AG08395 (cell line): ENCODE results near the gene CSF2RB.
"Not testable (repeated sequence)": the region's sequence is repeated elsewhere in the genome, so short reads cannot be mapped to it uniquely, and the experiment has no call there.

Source experiments
- DNase-seq: peaks from one replicate; pipeline ENCODE4 v3.0.0; 2012; ENCODE audit warnings: mixed read lengths, low spot score

CSF2RB gene

DNA sequence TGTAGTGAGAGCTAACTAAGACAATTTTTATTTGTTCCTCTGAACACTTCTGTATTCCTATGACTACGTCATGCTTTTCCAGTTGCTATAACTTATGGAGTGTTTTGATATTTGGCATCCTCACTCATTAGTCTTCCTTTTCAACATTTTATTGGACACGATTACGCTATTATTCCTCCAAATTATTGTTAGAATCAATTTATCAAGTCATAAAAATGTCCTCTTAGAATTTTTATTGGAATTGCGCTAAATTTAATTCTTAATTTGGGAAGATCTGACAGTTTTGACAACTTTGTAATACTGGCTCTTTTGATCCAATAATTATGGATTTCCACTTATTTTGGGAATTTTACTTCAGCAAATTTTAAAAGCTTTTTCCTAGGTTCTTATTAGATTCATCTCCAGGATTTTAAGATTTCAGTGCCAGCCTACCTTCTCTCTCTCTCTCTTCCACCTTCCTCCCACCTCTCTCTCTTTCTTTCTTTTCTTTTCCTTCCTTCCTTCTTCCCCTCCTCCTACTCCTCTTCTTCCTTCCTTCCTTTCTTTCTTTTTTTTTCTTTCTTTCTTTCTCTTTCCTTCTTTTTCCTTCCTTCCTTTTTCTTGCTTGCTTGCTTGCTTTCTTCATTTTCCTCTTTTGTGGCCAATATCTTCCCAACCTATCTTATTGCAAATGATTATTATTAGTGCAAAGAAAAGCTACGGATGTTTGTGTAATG, 55.0 kb downstream of the CSF2RB start:
- DNase-seq, result no peak

DNA sequence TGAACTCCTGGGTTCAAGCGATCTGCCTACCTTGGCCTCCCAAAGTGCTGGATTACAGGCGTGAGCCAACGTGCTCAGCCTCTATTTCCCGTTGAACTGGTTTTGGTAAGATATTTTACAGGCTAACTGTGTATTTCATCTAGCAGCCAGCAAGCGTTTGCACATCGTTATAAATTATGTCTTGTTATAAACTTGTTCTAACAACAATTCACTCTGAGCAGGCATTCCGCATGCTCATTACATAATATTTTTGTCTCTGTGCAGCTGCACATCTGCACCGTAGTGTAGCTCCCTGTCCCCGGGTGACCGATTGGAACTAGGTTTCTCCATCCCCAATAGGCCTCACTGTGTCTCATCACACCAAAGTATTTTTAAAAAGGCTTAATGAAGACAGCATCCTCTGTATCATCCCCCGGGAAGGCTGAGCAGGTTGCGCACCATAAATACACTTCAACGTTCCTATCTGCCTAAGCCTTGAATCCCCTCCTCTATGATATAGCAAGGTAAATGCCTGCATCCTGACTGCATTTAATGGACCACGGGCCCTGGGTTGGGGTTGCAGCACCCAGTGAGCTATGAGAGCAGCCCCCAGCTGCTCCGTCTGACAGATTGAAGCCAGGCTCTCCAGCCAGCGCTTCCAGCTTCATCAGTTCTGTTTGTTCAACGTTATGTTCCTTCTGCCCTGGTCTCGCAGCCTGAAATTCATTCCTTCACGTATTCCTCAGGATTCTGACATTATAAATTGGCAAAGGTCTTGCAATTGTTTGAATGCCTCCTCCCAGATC, 58.1 kb downstream of the CSF2RB start:
- no peak for DNase-seq

DNA sequence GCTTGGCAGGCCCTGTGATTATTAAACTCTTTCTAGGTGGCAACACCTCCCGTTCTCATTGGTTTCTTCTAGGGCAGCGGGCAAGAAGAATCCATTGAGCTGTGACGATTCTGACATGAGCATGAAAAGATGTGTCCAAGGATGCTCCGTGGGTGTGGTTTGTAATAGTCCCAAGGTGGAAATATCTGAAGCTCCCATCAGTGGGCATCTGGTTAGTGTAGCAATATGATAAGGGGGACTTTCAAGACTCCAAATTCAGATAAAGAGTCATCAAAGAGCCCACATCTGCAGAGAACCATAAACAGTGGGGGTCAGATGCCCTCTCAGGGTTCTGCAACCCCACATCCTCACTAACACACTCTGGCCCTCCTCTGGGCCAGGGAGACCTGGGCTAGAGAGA, 63.2 kb downstream of the CSF2RB start:
- DNase-seq, result no peak

DNA sequence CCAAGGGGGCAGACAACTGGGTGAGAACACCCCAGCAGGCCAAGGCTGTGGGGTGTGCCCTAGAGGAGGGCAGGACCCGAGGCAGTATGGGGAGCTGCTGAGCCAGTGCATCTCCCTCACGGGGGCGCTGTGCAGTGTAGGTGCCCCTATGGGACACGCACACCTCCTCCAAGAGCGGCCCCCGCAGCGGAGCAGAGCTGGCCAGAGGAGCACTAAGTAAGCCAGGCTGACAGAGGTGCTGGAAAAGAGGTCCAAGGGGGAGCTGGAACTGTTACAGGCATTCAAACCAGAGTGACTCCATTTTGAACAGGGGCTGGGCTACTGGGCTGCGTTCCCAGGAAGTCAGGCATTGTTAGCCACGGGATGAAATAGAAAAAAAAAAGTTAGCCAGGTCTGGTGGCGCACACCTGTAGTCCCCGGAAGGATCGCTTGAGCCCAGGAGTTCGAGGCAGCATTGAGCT, 64.0 kb downstream of the CSF2RB start:
- DNase-seq, result peak; percentile 9

DNA sequence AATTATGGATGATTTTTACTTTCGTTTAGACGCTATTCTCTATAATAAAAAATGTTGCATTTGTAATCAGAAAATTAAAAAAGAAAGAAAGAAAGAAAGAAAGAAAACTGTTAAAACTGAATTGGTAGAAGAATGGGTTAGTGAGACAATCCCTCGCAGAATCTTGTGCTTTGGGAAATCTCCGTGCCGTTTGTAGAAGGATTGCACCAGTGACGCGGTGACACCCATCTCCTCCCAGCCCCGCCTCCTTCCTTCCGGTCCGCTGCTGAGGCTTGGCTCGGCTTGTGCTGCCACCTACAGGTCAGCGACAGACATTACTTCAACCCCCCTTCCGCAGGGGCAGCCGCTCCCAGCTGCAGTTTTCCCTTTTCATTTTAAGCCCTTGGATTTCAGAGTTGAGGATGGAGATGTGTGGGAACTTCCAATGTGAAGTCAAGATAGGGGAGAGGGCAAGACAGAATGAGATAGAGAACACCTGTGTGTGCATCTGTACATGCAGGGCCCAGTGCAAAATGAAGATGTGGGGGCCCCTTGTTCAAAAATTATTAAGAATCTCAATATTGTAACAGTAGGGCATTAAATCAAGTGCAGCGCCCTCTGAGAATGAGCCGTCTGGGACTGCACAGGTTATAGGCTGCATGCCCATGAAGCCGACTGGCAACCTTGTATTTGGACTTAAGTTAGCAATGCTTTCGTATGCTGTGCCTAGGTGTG, 64.7 kb downstream of the CSF2RB start:
- peak; percentile 97 for DNase-seq

DNA sequence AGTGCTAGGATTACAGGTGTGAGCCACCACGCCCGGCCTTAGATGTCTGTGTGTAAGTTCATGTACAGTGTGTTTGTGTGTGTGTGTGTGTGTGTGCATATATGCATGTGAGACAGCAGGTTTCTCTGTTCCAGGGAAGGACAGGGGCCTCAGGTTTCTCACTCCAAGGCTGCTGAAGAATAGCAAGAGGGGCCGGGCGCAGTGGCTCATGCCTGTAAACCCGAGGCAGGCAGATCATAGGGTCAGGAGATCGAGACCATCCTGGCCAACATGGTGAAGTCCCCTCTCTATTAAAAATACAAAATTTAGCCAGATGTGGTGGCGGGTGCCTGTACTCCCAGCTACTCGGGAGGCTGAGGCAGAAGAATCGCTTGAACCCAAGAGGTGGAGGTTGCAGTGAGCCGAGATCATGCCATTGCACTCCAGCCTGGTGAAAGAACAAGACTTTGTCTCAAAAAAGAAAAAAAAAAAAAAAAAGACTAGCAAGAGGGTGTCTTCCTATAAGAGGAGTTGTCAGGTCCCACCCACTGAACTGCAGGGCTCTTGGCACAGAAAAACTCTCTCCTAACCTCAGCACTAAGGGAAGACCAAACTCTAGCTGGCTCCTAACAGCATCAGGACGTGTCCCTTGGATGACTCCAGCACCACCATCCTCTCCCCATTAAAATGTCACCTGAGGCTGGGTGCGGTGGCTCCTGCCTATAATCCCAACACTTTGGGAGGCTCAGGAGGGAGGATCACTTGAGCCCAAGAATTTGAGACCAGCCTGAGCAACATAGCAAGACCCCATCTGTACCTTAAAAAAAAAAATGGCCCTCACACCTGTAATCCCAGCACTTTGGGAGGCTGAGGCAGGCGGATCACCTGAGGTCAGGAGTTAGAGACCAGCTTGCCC, 65.8 kb downstream of the CSF2RB start:
- no peak for DNase-seq

DNA sequence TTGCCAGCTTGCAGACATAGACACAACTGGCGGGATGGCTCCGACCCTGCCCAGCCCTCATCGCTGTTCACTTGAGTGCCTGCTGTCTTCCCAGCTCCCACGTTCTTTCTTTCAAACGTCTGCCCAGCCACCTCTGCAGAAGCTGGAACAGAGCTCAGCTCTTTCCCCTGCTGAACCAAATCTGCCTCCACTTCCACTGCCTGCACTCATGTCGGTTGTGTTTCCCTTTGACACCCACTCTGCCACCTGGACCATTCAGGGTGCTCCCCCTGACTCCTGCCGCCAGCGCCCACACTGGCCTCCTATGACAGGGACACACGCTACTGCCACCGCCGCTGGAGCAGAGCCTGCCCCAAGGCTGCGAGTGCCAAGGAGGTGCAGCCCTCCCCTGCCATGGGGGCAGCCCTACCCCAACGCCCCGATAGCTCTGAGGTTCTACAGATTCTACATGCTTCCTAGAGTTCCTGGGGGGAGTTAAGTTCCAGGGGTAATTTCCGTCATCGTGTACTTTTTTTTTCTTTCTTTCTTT, 67.9 kb downstream of the CSF2RB start:
- no peak for DNase-seq

DNA sequence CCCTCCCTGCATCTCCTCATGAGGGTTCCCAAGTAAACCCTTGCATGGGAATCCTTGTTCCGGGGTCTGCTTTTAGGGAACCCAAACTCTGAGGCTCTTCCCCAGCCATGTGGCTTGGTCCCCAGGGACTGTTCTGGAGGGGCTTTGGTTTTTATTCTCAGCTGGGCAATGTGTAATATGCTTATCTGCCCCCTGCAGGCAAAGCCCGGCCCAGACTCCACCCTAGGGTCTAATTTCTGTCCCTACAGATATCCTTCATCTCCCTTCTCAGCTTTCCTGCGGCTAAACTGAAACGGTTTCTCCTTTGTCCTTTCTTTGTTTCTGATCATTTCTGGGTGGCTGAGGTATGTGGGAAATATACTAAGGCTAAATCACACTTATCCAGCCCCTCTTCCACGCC, 68.7 kb downstream of the CSF2RB start:
- no peak for DNase-seq

DNA sequence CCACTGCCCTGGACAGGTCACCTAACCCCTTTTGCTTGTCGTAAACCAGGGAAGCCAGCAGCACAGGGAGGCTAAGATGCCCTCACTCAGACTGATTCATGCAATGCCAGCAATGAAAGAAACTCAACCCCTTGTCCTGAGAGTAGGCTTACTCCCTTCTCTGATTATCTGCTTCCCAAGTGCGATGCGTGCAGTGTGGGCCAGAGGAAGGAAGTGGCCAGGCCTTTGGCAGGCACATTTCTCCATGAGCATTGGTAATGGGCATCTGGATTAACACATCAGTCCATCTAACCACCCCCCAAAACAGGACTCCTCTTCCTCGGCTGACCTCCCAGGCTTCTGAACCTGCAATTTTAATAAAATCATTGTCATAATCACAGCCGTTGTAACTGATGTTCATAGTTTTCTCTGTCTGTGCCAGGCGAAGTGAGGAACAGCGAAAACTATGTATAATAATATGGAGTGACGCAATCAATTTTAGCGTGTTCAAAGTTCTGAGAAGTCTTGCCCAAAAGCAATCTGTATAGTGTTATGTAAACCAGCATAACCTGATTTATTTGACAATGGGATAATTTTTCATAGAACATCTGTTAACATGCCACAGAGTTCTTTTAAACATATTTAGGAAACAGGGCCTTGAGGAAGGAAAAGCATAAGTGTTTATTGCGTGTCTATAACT, 71.9 kb downstream of the CSF2RB start:
- no peak for DNase-seq

DNA sequence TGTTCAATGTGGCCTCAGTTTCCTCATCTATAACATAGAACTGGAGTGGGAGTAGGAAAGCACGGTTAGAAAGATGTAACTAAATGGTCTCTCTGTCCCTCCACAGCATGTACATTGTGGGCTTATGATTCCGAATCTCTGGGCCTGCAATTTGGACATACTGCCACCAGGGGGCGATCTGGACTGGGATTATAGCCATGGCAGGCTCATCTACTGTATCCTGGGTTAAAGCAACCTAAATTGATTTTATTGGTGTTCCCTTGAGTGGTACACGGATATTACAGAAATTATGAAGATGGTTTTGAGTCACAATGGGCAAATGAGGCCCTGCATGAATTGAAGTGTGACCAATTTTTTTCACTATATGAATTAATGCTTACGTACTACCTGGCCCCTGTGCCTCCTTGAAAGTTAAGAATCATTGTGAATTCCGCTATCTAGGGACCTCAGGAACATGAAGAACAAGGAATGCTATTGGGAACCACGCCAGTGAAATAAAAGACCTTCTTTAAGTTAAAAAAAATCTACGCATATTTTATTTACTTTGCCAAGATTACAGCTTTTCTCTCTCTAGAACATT, 72.9 kb downstream of the CSF2RB start:
- no peak for DNase-seq

DNA sequence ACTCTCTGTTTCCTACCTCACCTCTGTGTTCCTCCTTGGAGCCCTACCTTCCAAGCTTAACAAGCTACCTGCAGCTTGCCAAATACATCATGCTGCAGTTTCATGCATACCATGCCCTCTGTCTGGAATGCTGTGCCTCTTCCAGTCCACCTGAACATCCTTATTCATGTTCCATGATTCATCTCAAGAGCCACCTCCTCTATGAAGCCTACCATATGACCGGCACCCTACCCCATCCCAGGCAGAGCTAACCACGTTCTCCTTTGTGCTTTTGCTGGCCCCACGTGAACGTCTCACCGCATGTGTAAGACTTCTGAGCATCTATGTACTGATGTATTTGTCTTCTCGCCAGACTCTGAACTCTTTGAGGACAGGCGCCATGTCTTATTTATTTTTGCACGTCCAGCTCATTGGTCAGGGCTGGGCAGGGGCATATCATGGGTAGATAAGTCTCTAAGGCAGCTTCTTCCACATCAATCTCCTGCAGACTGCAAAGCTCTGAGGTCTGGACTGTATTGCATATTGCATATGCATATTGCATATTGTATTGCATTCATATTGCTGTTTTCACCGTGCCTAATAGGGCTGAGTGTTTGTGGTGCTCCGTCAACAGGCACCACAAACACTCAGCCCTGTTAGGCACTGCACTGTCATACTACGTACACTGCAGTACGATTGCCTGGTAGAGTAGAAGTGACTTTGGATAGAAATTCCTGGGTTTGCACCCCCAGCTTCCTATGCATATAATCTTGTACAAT, 74.8 kb downstream of the CSF2RB start:
- DNase-seq, result no peak

DNA sequence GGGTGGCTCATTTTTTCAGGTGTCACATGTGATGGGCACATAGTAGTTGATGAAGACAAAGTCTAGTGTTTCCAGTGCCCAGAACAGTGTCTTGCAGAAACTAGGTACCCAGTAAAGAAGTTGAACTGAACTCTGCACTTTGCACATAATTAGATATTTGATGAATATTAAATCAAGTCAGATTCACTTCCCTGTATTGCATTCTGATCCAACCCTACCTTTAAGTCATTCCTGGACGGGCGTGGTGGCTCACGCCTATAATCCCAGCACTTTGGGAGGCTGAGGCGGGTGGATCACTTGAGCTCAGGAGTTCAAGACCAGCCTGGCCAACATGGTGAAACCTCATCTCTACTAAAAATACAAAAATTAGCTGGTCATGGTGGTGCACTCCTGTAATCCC, 75.6 kb downstream of the CSF2RB start:
- DNase-seq, result not testable (repeated sequence)
